ENCODE data around the gene TPM2.
A peak's percentile ranks its signal among the peaks of the same experiment; 100 is the strongest.

TPM2 gene

DNA sequence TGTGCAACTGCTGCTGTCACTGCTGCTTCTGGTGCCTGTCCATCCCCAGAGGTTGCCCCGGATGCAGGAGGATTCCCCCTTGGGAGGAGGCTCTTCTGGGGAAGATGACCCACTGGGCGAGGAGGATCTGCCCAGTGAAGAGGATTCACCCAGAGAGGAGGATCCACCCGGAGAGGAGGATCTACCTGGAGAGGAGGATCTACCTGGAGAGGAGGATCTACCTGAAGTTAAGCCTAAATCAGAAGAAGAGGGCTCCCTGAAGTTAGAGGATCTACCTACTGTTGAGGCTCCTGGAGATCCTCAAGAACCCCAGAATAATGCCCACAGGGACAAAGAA, 15.7 kb downstream of the TPM2 start:
- DNase-seq = no peak

GRCh38 chr9:35673132-35674024, 16.3 kb downstream of the TPM2 start, which contains the start of gene CA9:
TSS of gene CA9 (plus strand) at chr9:35673928. CDS start at chr9:35673960, 32 bp downstream.
- DNase-seq = no peak

DNA sequence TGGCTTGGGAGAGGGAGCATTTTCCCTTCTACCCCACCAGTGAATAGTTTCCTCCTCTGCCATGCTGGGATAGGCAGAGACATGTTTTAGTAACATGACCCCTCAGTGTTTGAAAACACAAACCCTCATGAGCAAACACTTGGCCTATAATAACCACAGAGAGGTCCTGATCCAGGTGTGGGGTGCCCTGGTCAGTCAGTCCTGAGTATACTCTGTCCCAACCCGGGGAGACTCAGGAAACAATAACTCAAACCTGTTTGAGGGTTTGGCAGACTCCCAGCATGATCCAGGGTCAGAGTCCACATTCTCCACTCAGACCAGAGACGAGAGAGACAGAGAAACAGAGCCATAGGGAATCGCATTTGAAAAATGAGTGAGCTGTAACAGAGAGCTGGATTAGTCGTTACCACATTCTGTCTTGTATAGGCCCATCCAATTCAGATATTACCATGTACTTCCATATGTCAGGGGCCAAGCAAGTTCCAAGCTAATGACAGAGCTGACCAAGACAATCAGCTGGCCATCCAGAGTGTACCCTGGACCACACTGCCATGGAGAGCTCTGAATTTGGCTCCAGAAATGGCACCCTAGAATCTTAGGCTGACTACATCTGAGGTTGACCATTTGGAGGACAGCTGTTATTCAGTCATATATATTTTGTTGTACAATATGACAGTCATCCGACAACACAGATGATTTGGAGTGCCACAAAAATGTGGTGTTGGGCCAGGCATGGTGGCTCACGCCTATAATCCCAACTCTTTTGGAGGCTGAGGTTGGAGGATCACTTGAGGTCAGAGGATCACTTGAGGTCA, 20.2 kb downstream of the TPM2 start:
- DNase-seq = no peak

DNA sequence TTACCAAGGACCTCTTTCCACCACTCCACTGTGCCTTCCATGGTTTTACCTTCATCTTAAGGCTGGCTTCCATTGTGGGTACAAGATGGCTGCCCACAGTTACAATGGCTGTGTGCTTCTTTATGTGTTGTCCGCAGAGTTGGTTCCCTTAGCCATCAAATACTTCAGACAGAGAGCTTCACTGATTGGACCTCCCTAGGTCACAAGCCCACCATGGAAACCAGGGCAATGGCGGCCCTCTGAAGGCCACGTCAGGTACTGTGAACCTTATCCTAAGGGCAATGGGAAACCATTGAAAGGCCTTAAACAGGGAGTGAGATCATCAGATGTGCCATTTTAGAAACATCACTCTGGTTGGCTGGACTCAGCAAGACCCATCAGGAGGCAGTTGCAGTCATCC, 21.8 kb downstream of the TPM2 start:
- no peak for DNase-seq

GRCh38 chr9:35666549-35666948, 23.2 kb downstream of the TPM2 start:
- no peak for DNase-seq

DNA sequence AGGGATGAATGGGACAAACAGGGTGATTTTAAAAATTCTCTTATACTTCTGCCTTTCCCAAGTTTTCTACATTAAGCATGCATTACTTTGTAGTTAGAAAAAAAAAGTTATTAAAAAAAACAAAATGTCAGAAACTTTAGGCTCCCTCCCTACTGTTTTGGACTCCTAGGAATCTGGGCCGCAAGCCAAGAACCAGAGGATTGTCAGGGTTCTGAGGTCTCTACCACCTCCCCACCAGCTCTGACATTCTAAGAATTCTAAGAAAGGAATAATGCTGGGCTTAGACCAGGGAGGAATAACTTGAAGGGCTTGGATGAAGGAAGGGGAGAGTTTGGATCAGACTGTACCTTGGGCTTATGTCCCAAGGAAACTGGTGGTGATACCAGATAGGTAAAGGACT, 23.7 kb downstream of the TPM2 start:
- DNase-seq = no peak

- DNase-seq = no peak
Measured at GRCh38 chr9:35665471-35665818, 24.3 kb downstream of the TPM2 start.

GRCh38 chr9:35664531-35665470, 24.9 kb downstream of the TPM2 start, which contains the start of gene ARHGEF39:
TSS of gene ARHGEF39 (minus strand) at chr9:35665195. CDS start at chr9:35665169, 26 bp downstream.
- DNase-seq = peak; percentile 39

GRCh38 chr9:35662437-35662836, 27.3 kb downstream of the TPM2 start:
- DNase-seq = no peak

DNA sequence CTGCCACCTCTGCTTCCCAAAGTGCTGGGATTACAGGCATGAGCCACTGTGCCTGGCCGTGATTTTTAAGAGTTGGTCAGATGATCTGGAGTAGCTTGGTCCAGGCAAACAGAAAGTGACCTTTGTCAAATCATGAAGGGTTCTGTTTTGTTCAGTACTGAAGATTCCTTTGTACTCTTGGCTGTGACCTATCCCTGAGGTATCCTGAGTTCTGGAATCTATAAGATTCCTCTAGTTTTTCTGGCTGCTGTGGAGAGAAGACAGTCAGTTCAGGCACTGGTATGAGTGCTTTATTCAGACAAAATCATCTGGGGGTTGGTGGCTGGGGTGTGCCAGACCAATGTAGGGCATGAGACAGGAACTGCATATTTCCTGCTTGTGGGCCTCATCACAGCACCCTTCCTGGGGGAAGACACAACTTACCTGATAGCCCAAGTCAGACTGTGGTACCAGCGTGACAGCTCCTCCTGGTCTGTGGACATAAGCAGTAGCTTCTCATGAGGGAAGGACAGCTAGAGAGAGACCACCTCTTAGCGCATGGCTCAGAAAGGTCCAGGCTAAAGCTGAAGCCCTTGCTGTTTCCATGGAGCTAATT, 27.9 kb downstream of the TPM2 start:
- DNase-seq = peak; percentile 43

GRCh38 chr9:35660966-35661415, 28.7 kb downstream of the TPM2 start:
- no peak for DNase-seq

DNA sequence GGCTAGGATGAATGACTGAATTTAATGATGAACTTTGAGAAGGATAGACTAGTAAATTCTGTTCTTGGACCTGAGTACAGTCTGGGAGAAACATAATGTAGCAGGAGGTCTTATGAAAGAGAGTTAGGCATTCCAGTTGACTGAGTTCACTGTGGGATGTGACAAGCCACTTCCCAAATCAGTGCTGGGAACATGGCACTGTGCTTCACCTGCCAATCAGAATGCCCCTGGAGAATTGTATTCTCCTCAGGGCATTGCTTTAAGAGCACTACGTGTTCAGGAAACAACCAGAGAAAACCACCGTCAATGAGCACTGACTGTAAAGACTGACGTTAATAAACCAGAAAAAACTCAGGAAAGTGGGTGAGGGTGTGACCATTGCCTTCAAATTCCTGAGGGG, 30.4 kb downstream of the TPM2 start:
- DNase-seq = no peak

- no peak for DNase-seq
Measured at GRCh38 chr9:35658968-35659220, 30.8 kb downstream of the TPM2 start.

DNA sequence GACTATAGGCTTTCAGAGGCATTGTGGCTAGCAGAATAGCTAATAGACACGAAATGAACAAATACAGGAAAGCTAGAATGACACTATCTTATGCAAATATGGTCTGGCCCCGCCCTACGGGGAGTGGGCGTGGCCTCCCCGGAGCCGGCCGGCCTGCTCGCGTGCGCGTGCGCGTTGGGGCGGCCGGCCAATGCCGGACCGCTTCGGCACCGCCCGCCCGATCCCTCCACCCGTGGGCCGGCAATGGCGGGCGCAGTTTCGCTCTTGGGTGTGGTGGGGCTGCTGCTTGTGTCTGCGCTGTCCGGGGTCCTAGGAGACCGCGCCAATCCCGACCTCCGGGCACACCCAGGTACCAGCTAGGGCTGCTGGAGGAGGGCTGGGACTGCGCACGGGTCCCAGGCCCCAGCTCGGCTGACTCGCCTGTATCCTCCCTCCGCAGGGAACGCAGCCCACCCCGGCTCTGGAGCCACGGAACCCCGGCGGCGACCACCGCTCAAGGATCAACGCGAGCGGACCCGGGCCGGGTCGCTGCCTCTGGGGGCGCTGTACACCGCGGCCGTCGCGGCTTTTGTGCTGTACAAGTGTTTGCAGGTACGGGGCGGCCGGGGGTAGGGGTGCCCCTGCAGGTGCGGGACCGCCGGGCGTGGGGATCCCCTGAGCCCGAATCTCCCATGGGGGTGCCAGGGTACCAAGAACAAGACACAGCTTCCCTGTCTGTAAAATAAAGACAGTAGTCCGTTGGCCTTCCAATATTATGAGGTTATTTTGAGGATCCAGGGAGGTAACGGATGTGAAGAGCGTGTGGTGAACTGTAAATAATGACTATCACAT, 31.4 kb downstream of the TPM2 start, which contains the start of gene CCDC107:
Gene CCDC107 (plus strand): TSS at position 156 of the 831 bp plus-strand sequence. CDS start 88 bp downstream, at position 244.
- DNase-seq = peak; percentile 81

GRCh38 chr9:35657546-35658136, 32.1 kb downstream of the TPM2 start, which contains the start of gene RMRP:
TSS of gene RMRP (minus strand) at chr9:35658019.
- DNase-seq = peak; percentile 76

DNA sequence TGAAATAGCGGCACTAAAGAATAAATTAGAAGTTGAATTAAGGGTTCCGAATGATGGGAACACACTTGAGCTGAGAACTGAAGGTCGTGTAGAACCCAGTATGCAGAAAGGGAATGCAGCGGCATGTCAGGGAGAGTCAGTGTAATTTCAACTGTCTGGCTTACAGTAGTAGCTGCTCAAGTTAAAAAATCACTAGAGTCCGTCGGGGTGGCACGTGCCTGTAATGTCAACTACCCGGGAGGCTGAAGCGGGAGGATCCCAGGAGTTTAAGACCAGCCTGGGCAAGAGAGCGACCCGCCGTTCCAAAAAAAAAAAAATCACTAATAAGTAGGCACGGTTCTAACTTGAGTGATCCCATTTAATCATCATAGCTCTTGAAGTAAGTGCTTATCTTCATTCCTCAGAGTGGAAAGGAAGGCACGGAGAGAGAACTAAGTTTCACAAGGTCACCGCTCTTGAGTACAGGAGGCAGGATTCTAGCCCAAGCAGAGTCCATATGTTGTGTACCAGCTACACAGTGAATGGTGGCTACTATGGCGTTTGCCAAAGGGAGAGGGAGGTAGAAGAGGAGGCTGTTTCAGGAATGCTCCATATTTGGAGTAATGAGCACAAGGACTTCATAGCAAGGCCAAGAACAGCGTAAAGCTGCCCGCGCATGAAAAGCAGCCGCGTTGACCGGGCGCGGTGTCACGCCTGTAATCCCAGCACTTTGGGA, 32.7 kb downstream of the TPM2 start:
- no peak for DNase-seq

- no peak for DNase-seq
Measured at GRCh38 chr9:35656348-35656747, 33.4 kb downstream of the TPM2 start.

DNA sequence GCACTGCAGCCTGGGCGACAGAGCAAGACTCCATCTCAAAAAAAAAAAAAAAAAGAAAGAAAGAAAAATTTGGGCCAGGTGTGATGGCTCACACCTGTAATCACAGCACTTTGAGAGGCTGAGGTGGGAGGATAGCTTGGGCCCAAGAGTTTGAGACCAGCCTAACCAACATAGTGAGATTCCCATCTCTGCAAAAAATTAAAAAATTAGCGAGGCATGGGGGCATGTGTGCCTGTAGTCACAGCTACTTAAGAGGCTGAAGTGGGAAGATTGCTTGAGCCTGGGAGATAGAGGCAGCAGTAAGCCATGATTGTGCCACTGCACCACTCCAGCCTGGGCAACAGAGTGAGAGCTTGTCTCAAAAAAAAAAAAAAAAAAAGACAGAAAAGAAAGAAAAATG, 36.1 kb downstream of the TPM2 start:
- DNase-seq = no peak

DNA sequence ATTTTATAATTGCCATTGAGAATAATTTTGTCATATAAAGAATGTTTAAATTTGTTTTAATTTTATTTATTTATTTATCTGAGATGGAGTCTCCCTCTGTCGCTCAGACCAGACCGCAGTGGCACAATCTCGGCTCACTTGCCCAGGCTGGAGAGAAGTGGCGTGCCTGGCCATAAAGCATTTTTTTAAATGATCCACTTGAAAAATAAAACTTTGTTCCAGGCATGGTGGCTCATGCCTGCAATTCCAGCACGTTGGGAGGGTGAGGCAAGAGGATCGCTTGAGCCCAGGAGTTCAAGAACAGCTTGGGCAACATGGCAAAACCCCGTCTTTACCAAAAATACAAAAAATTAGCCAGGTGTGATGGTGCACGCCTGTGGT, 36.9 kb downstream of the TPM2 start:
- DNase-seq = no peak
